Kasumi-1 (cell line): ENCODE results near the gene TARBP1.
"Not testable (repeated sequence)": the region's sequence is repeated elsewhere in the genome, so short reads cannot be mapped to it uniquely, and the experiment has no call there.

Experiments used
- DNase-seq, 2 experiments: peaks; one replicate each; lab custom pipeline; 2025; lab: John Stamatoyannopoulos, UW

The TARBP1 gene

GRCh38 chr1:234507089-234507488, 28.1 kb upstream of the TARBP1 start:
- no peak for DNase-seq

GRCh38 chr1:234505769-234506102, 26.8 kb upstream of the TARBP1 start:
- no peak for DNase-seq

GRCh38 chr1:234504969-234505768, 26.2 kb upstream of the TARBP1 start:
- DNase-seq = no peak

GRCh38 chr1:234504251-234504650, 25.3 kb upstream of the TARBP1 start:
- not testable (repeated sequence) for DNase-seq

- DNase-seq = no peak
Measured at GRCh38 chr1:234503193-234504050, 24.4 kb upstream of the TARBP1 start.

- no peak for DNase-seq
Measured at GRCh38 chr1:234502785-234503184, 23.8 kb upstream of the TARBP1 start.

GRCh38 chr1:234500269-234500668, 21.3 kb upstream of the TARBP1 start:
- no peak for DNase-seq

GRCh38 chr1:234499943-234500245, 20.9 kb upstream of the TARBP1 start:
- DNase-seq = no peak

GRCh38 chr1:234499119-234499942, 20.4 kb upstream of the TARBP1 start:
- DNase-seq = peak; percentile 69 to 84

GRCh38 chr1:234498448-234499118, 19.6 kb upstream of the TARBP1 start:
- no peak for DNase-seq

GRCh38 chr1:234497589-234497988, 18.6 kb upstream of the TARBP1 start:
- DNase-seq = no peak

GRCh38 chr1:234495231-234495990, 16.4 kb upstream of the TARBP1 start:
- no peak for DNase-seq

GRCh38 chr1:234494049-234494448, 15.1 kb upstream of the TARBP1 start:
- DNase-seq = no peak

- DNase-seq = no peak
Measured at GRCh38 chr1:234490793-234491479, 12.0 kb upstream of the TARBP1 start.

GRCh38 chr1:234489698-234490077, 10.7 kb upstream of the TARBP1 start:
- DNase-seq = no peak

- DNase-seq = no peak
Measured at GRCh38 chr1:234489007-234489697, 10.2 kb upstream of the TARBP1 start.

GRCh38 chr1:234488054-234489006, 9.4 kb upstream of the TARBP1 start:
- DNase-seq = no peak

- peak; percentile 83 to 84 for DNase-seq
Measured at GRCh38 chr1:234486858-234487840, 8.2 kb upstream of the TARBP1 start.
